Measurements from ENCODE around the gene FAAP100.
"Not testable (repeated sequence)": the region's sequence is repeated elsewhere in the genome, so short reads cannot be mapped to it uniquely, and the experiment has no call there.

Gene FAAP100

GRCh38 chr17:81552244-81553017 is at the start of gene FAAP100:
Gene FAAP100 (minus strand): TSS chr17:81552353. CDS start chr17:81552330, 23 bp downstream.
- no peak for FAIRE-seq

GRCh38 chr17:81601525-81602120 is 49.5 kb upstream of the FAAP100 start:
- FAIRE-seq: peak; percentile 83

- FAIRE-seq: no peak
Observed at GRCh38 chr17:81599719-81600486, 47.8 kb upstream of the FAAP100 start.

GRCh38 chr17:81593105-81593871 is 41.1 kb upstream of the FAAP100 start:
- no peak for FAIRE-seq

- FAIRE-seq: no peak
Observed at GRCh38 chr17:81591971-81592370, 39.8 kb upstream of the FAAP100 start.

- no peak for FAIRE-seq
Observed at GRCh38 chr17:81590121-81590520, 38.0 kb upstream of the FAAP100 start.

- FAIRE-seq: no peak
Observed at GRCh38 chr17:81589612-81590011, 37.5 kb upstream of the FAAP100 start.

GRCh38 chr17:81586096-81586495 is 33.9 kb upstream of the FAAP100 start:
- no peak for FAIRE-seq

GRCh38 chr17:81584771-81585170 is 32.6 kb upstream of the FAAP100 start:
- FAIRE-seq: not testable (repeated sequence)

GRCh38 chr17:81583589-81584342 is 31.6 kb upstream of the FAAP100 start:
- FAIRE-seq: no peak

GRCh38 chr17:81582749-81583148 is 30.6 kb upstream of the FAAP100 start:
- no peak for FAIRE-seq

- FAIRE-seq: no peak
Observed at GRCh38 chr17:81582341-81582740, 30.2 kb upstream of the FAAP100 start.

- FAIRE-seq: no peak
Observed at GRCh38 chr17:81581758-81582157, 29.6 kb upstream of the FAAP100 start.

GRCh38 chr17:81580481-81580880 is 28.3 kb upstream of the FAAP100 start:
- no peak for FAIRE-seq

- no peak for FAIRE-seq
Observed at GRCh38 chr17:81579821-81580321, 27.7 kb upstream of the FAAP100 start.

- FAIRE-seq: no peak
Observed at GRCh38 chr17:81579298-81579697, 27.1 kb upstream of the FAAP100 start.

GRCh38 chr17:81578561-81579225 is 26.5 kb upstream of the FAAP100 start:
- no peak for FAIRE-seq

GRCh38 chr17:81578038-81578441 is 25.9 kb upstream of the FAAP100 start:
- FAIRE-seq: no peak

- peak; percentile 99 for FAIRE-seq
Observed at GRCh38 chr17:81577278-81578000, 25.3 kb upstream of the FAAP100 start.

- FAIRE-seq: no peak
Observed at GRCh38 chr17:81576621-81577277, 24.6 kb upstream of the FAAP100 start.
